T1000 (cell line): Measurements from ENCODE around the gene P4HTM.

Experiments
- DNase-seq: peaks from one replicate; lab custom pipeline; 2025; ENCODE audit warnings: mixed read lengths; lab: John Stamatoyannopoulos, UW

Gene P4HTM

DNA sequence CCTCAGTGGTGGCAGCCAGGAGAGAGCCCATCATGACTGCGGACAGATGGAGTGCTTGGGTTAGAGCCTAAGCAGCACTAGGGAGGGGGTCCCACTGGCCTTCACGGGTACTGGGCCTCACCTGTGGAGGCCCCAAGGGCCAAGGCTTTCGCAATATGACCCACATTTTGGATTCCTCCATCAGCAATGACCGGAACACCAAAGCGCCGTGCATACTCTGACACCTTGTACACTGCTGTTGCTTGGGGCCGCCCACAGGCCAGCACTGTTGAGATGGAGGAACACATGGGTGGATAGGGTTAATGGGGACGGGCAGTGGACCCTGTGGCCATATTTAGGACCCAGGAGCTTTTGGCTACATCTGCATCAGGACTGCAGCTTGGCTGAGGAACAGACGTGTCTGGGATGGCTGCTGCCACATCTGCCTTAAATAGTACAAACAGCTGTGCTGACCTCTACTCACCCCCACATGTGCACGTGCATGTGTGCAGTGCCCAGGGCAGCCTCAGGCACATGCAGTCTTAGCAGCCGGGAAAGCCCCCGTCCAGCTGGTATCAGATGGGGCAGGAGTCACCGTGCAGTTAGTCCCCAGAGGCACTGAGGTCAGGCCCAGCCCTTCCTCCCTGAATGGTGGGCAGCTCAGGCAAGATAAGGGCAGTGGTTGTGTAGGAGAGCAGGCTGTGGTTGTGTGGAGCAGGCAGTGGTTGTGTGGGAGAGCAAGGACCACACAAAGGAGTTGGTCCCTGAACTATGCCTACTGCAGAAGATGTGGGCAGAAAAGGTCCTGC lies 35.2 kb downstream of the P4HTM start:
- DNase-seq, result no peak

DNA sequence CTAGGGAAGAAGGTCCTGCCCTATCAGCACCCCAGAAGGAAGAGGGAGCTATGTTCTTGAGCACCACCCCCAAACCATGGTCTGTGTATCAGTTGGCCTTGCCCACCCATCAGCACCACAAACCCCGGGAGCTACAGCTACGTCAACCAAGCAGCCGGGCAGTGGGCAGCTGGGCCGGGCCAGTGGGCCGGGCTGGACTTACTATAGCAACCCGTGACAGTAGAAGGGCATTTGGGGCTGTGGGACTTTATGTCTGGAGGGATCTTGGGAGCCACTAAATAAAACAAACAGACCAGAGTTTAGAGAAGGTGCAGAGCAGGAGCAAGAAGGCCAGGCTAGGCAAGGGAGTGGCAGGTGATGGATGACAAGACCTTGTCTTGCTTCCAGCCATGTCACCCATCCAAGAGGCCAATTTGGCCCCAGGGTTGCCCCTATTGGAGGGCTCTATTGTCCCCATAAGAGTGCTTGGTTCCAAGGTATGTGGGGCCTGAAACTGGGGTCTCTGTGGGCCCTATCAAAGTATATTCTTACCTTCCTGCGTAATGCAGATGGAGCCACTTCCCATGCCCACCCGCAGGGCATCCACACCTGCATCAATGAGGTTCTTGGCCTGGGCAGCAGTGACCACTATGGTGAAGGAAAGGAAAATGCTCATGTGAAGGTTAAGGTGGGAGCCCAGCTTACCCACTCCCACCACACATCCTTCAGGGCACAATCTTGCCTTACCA lies 35.9 kb downstream of the P4HTM start:
- no peak for DNase-seq

DNA sequence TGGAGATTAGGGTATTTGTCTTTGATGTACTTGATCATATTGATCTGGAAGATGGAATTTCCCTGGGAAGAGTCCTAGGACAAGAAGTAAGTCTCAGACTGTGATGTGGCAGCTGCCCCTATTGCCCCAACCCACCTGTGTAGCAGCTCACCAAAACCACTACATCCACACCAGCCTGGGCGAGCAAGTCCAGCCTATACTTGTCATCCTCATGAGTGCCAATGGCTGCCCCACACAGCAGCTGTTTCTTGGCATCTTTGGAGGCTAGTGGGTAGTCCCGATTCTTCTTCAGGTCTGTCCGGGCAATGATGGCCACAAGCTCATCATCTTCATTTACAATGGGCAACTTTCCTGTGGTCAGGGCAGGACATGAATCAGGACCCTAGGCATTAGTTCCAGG lies 36.5 kb downstream of the P4HTM start:
- no peak for DNase-seq

DNA sequence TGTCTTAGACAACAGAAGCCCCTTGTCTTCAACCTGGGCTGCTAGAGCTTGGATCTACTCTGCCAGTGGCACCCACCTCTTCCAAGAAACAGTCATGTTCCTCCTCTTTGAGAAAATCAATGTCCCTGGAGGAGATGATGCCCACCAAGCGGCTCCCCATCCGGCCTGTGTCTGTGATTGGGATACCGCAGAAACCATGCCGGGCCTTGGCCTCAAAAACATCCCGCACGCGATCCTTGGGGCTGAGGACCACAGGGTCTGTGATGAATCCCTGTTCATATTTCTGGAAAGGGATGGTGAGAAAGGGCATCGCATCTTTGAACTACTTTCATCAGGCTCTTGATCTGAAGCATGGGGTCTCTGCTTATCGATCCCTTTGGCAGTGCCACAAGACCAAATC lies 37.6 kb downstream of the P4HTM start:
- DNase-seq, result no peak

DNA sequence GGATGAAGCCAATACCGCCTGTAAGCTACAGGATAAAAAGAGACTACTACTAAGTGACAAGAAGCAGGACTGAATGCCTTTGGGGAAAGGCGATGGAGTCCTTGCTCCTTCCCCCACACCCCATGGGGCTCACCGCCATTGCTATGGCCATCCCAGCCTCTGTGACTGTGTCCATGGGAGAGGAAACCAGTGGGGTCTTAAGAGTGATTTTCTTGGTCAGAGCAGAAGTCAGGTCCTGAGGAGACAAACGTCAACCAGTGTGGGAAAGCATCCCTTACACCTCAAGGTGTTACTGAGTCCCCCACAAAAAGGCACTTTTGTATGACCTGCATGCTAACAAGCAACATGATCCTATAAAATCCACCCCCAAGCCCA lies 38.2 kb downstream of the P4HTM start:
- DNase-seq, result no peak

DNA sequence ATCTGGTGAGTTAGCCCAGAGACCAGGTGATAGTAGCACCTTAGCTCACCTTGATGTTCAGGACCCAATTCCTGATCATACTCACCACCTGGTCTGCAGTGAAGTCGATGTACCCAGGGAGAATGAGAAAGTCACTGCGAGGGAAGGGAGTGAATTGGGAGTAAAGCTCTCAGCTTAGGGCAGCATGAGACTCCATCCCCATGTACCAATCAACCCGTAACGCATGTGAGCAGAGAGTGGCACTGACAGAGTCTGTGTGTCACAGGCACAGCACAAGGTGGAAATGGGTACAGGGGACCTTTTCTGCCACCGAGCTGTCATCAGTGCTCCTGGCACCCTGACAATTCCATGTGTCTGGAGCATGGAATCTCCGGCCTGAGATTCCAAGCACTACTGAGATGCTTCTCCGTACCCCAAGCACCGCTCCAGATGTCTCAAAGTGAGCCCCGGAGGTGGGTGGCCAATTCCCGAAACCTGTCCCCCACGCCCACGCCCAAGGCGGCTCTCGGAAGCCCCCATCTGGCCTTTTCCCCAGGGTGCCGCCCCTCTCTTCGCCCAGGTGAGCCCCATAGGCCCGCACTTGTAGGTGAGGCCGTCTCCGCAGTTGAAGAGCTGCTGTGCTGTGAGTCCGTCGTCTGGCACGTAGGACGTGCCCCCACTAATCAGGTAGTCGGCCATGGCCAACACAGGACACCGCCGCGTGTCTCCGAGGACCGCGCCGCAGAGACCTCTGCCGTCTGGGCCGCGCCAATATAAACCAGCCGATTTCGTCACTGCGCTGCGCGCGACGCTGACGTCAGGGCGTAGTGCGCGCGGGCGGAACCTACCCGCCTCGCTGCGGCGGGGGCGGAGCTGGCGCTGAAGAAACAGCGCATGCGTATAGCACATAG lies 38.9 kb downstream of the P4HTM start, which contains the start of gene IMPDH2:
TSS of gene IMPDH2 (minus strand) at position 726 of the 890 bp plus-strand sequence. CDS start at position 678, 48 bp downstream.
- peak; percentile 92 for DNase-seq

DNA sequence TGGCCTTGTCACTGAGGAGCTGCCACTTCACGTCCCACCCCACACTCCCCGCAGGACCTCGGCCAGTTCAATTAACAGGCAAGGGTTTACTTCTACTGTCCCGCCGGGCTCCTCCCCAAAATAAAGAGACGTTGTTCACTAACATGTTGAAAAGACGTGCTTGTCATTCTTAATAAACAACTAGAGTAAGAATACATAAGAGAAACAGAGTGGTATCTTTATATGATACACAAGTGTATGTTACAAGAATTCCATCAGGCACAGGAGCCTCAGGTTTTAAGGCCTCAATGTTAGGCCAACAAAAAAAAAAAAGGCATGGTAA lies 39.5 kb downstream of the P4HTM start:
- no peak for DNase-seq

DNA sequence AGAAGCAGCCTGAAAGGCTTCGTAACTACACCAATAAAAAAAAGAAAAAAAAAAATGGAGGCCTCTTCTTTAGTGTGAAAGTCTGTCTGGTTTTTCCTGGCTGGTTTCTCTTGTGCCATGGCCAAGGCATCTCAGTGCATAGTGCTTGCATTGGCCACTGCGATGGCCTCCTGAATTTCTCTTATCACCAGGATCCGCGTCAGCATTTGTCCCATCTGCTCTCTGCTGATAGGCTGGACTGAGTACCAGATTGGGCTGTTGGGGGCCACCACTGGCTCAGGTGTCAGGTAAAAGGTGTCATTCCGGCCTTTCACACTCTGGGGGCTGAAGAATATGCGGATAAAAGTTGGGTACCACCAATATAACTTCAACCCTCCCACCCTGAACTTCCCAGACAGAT lies 40.3 kb downstream of the P4HTM start:
- DNase-seq, result no peak

DNA sequence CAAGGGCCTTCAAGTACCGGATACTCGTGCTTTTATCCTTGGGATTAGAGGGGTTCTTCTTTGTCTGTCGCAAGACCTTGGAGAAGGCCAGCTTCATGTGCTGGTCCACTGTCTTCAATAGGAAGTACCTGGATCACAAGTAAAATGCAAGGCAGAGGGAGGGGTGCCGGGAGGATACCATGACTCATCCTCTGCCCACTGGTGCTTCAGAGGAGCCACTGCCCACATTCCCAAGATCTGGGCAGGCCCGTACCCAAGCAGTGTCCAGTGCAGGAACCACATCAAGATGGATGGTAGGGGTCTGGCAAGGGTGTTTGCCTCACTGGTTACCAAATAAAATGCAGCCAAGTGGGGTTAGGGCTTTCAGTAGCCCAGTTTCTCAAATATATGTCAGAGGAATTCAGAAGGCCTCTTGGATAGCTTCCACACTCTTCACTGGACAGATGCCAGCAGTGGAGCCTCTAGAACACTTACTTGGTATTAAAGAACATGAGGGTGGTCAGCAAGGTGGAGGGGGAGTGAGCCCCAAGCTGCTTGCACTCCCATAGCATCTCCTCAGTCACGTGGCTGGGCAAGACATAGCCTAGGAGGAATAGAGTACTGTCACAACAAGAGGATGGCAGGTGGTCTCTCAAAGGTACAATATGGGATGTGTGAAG lies 42.7 kb downstream of the P4HTM start:
- no peak for DNase-seq

DNA sequence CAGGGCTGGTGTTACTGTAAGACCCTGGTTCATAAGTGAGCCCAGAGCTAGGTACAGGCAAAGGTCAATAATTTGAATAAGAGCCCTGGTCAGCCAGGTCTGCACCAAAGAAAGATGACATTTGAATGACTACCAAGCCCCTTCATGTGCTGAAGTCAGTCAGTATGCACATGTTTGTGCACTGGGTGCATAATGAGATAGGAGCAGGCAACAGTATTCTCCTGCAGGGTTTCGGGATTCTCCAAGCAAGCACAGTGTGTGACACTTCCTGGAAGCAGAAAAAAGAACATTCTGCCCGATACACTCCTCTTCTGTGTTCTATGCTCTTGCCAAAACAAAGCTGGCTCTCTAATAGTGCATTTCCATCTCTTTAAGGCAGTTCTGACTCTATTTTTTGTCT lies 44.6 kb downstream of the P4HTM start:
- DNase-seq, result no peak

DNA sequence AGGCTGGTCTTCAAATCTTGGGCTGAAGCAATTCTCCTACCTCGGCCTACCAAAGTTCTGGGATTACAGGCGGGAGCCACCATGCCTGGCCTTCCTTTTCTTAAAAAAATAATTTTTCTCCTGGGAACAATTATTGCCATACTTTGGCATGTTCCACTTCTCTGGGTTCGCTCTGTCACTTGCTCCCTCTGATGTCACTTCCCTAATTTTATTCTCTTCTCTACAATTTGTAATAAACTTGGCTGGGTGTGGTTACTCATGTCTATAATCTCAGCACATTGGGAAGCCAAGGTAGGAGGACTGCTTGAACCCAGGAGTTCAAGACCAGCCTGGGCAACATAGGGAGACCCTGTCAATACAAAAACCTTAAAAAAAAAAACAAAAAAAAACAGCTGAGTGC lies 45.2 kb downstream of the P4HTM start:
- DNase-seq, result no peak

DNA sequence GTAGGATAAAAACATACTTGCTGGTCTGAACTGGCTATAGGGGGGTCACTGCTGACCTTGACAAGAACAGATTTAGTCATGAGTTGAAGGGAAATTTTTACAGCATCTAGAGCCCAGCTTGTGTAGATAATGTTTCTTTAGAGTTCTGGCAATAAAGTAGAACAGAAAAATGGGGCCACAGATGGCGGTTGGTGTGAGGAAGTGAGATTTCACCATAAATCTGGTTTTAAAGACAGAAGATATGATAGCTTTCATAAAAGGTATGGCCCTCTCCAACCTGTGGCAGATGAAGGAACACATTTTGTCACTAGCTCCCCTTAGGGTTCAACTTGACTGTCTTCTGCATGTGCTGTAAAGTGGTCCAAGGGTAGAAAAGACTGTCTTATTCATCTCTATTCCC lies 63.5 kb downstream of the P4HTM start:
- no peak for DNase-seq

DNA sequence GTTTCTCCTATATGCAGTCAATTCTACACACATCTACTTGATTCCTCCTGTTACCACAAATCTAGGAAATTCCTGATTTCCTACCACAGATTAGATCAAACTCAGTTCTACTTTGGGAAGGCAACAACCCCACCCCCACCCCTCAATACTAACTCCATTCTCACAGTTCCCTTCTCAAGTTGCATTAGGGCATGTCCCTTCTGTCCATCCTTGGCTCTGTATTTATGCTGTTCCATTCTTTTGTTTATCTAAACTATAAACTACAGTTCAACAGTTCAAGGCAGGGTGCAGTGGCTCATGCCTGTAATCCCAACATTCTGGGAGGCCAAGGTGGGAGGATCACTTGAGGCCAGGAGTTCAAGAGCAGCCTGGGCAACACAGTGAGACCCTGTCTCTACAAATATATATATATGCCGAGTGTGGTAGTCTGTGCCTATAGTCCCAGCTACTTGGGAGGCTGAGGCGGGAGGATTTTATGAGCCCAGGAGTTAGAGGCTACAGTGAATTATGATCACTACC lies 64.4 kb downstream of the P4HTM start:
- no peak for DNase-seq
